ENCODE data around the gene SERAC1. TPM values are rescaled to one million over a fixed set of nuclear protein-coding genes. Genes with fewer than 3 reads are reported as not detected.

Gene SERAC1
- total RNA-seq, 1 donor from 2014 or later: 9.5 TPM

GRCh38 chr6:158086054-158086503 is 82.0 kb downstream of the SERAC1 start:
- Histone ChIP-seq H3K27me3 (ENCODE audit: control insufficient read depth, insufficient read depth, low read length) (no peaks in the 10 kb centered on the region), H3K36me3 (ENCODE audit: control insufficient read depth, insufficient read depth, low read length) (peaks cover 2% of the 10 kb centered on the region), H3K4me3 (ENCODE audit: low read depth, low read length) (no peak overlapping the region)
- TF ChIP-seq CTCF (IDR thresholded peaks at IDR 0.05; ENCODE audit: insufficient read depth, low read length, poor library complexity, severe bottlenecking): no peak
- DNase-seq (ENCODE audit: low read depth): no peak

GRCh38 chr6:158085261-158086053 is 82.6 kb downstream of the SERAC1 start:
- Histone ChIP-seq H3K27me3 (ENCODE audit: control insufficient read depth, insufficient read depth, low read length) (no peaks in the 10 kb centered on the region), H3K4me3 (ENCODE audit: low read depth, low read length) (no peak overlapping the region), H3K36me3 (ENCODE audit: control insufficient read depth, insufficient read depth, low read length) (peaks cover 2% of the 10 kb centered on the region)
- no peak for TF ChIP-seq CTCF (IDR thresholded peaks at IDR 0.05; ENCODE audit: insufficient read depth, low read length, poor library complexity, severe bottlenecking)
- DNase-seq (ENCODE audit: low read depth): no peak

- no peaks in the 10 kb centered on the region for H3K27me3 ChIP-seq (ENCODE audit: control insufficient read depth, insufficient read depth, low read length)
- H3K4me3 ChIP-seq (ENCODE audit: low read depth, low read length): no peak overlapping the region
- no peak for DNase-seq (ENCODE audit: low read depth)
- no peak for TF ChIP-seq CTCF (IDR thresholded peaks at IDR 0.05; ENCODE audit: insufficient read depth, low read length, poor library complexity, severe bottlenecking)
- H3K36me3 ChIP-seq (ENCODE audit: control insufficient read depth, insufficient read depth, low read length): peaks cover 1% of the 10 kb centered on the region
Measured at GRCh38 chr6:158083455-158084325, 84.4 kb downstream of the SERAC1 start.

- DNase-seq (ENCODE audit: low read depth): no peak
- no peak overlapping the region for H3K4me3 ChIP-seq (ENCODE audit: low read depth, low read length)
- H3K27me3 ChIP-seq (ENCODE audit: control insufficient read depth, insufficient read depth, low read length): no peaks in the 10 kb centered on the region
- no peak for TF ChIP-seq CTCF (IDR thresholded peaks at IDR 0.05; ENCODE audit: insufficient read depth, low read length, poor library complexity, severe bottlenecking)
- no peaks in the 10 kb centered on the region for H3K36me3 ChIP-seq (ENCODE audit: control insufficient read depth, insufficient read depth, low read length)
Measured at GRCh38 chr6:158081657-158081935, 86.5 kb downstream of the SERAC1 start.

- TF ChIP-seq CTCF (IDR thresholded peaks at IDR 0.05; ENCODE audit: insufficient read depth, low read length, poor library complexity, severe bottlenecking): no peak
- H3K36me3 ChIP-seq (ENCODE audit: control insufficient read depth, insufficient read depth, low read length): no peaks in the 10 kb centered on the region
Measured at GRCh38 chr6:158080849-158081656, 87.0 kb downstream of the SERAC1 start.

More at GRCh38 chr6:158080849-158081656, 87.0 kb downstream of the SERAC1 start:
- Histone ChIP-seq H3K27me3 (ENCODE audit: control insufficient read depth, insufficient read depth, low read length) (no peaks in the 10 kb centered on the region), H3K4me3 (ENCODE audit: low read depth, low read length) (no peak overlapping the region)
- no peak for DNase-seq (ENCODE audit: low read depth)
